Fibroblast of pulmonary artery (primary cell): ENCODE measurements around the gene KCNJ2.

Experiments
- DNase-seq: peaks from one replicate; pipeline ENCODE4 v3.0.0-alpha.2; 2010; ENCODE audit warnings: low read depth
- H3K4me3 ChIP-seq: replicated peaks from 2 replicates; pipeline ENCODE4 v1.5.1; 2011; ENCODE audit warnings: low read depth, mild to moderate bottlenecking, control low read depth, low read length, moderate library complexity
- CTCF ChIP-seq: IDR thresholded peaks from 2 replicates; pipeline ENCODE4 v1.5.1; 2011; ENCODE audit warnings: mild to moderate bottlenecking, control low read depth, low read length, inconsistent platforms; ENCODE audit errors: missing control alignments

Gene KCNJ2

GRCh38 chr17:70168044-70168976 is 1.0 kb upstream of the KCNJ2 start:
- peak overlapping the region; percentile 52 for H3K4me3 ChIP-seq
- peak; percentile 68 for DNase-seq
- TF ChIP-seq CTCF = peak; percentile 73

GRCh38 chr17:70169709-70170597 is 621 bp downstream of the KCNJ2 start:
- peak overlapping the region; percentile 48 for H3K4me3 ChIP-seq
- peak; percentile 31 for DNase-seq
- no peak for TF ChIP-seq CTCF

GRCh38 chr17:70171159-70171558 is 1.8 kb downstream of the KCNJ2 start:
- no peak for TF ChIP-seq CTCF
- H3K4me3 ChIP-seq = no peak overlapping the region
- no peak for DNase-seq

- H3K4me3 ChIP-seq = no peak overlapping the region
- no peak for TF ChIP-seq CTCF
- no peak for DNase-seq
Observed at GRCh38 chr17:70172449-70172848, 3.1 kb downstream of the KCNJ2 start.

- no peak for TF ChIP-seq CTCF
- DNase-seq = peak; percentile 6
- no peak overlapping the region for H3K4me3 ChIP-seq
Observed at GRCh38 chr17:70172923-70173322, 3.6 kb downstream of the KCNJ2 start.

- H3K4me3 ChIP-seq = no peak overlapping the region
- TF ChIP-seq CTCF = no peak
- DNase-seq = no peak
Observed at GRCh38 chr17:70173681-70174080, 4.3 kb downstream of the KCNJ2 start.
